Body of pancreas (tissue), 4 donors: ENCODE data around the gene HOXB3.

ENCODE experiments used
- CTCF ChIP-seq, 7 experiments: fragments of 450-650 bp in 4 of 7; fragments of 200-600 bp in 3 of 7; sonication (generic) in 3 of 7; IDR thresholded peaks; one replicate each; pipeline ENCODE4 v1.5.1; 2016 to 2019; ENCODE audit warnings: antibody characterized with exemption in 7 of 7
- POLR2A ChIP-seq, 3 donors: fragments of 450-650 bp; IDR thresholded peaks; one replicate each; pipeline ENCODE4 v1.6.1; 2016; ENCODE audit warnings: antibody characterized with exemption in 3 of 3, mild to moderate bottlenecking in 2 of 3

- TF ChIP-seq POLR2A (IDR thresholded peaks at IDR 0.05) (no peak), CTCF (IDR thresholded peaks at IDR 0.05) (no peak)
These were observed 90.2 kb downstream of the HOXB3 start for GRCh38 chr17:48499735-48500434.
